A549 (cell line): ENCODE measurements around the gene COPZ2.

Experiments
- CTCF ChIP-seq: fragments of >200 bp; sonication (Bioruptor Twin); formaldehyde crosslinking; IDR thresholded peaks from 3 replicates; pipeline ENCODE4 v1.5.1; 2016
- MAX ChIP-seq: IDR thresholded peaks from 2 replicates; pipeline ENCODE4 v1.6.1; 2012
- RFX5 ChIP-seq: fragments of 450-650 bp; IDR thresholded peaks from 2 replicates; pipeline ENCODE4 v1.7.1; 2014; ENCODE audit warnings: antibody characterized with exemption, mild to moderate bottlenecking, moderate library complexity
- ZFP36 ChIP-seq: fragments of 450-650 bp; IDR thresholded peaks from 2 replicates; pipeline ENCODE4 v1.6.1; 2014; ENCODE audit warnings: borderline replicate concordance; ENCODE audit not compliant: partially characterized antibody

GRCh38 chr17:48022901-48023300, 14.7 kb downstream of the COPZ2 start:
- TF ChIP-seq ZFP36 (no peak), CTCF (no peak), MAX (no peak), RFX5 (no peak)
